Neuronal stem cell (in vitro differentiated cells): ENCODE data around the gene POLR1G.

Source experiments
- DNase-seq: peaks from one replicate; pipeline ENCODE4 v3.0.0-alpha.2; 2013; ENCODE audit warnings: low spot score
- H2AFZ ChIP-seq: one replicate; pipeline ENCODE4 v1.6.1; 2013; ENCODE audit warnings: mild to moderate bottlenecking, low read length, inconsistent platforms
- H2AK5ac ChIP-seq: 2 replicates; pipeline ENCODE4 v1.6.1; 2013; ENCODE audit warnings: low read depth, mild to moderate bottlenecking, inconsistent platforms, low read length, moderate library complexity, mixed read lengths
- H2BK120ac ChIP-seq: 2 replicates; pipeline ENCODE4 v1.6.1; 2013; ENCODE audit warnings: low read depth, mild to moderate bottlenecking, inconsistent platforms, low read length, moderate library complexity, mixed read lengths
- H2BK12ac ChIP-seq: one replicate; pipeline ENCODE4 v1.6.1; 2013; ENCODE audit warnings: low read length, inconsistent platforms
- H2BK15ac ChIP-seq: 2 replicates; pipeline ENCODE4 v1.6.1; 2013; ENCODE audit warnings: mild to moderate bottlenecking, low read length, inconsistent platforms, mixed read lengths
- H2BK5ac ChIP-seq: one replicate; pipeline ENCODE4 v1.6.1; 2013; ENCODE audit warnings: inconsistent platforms, mild to moderate bottlenecking, low read length, moderate library complexity
- H3K14ac ChIP-seq: one replicate; pipeline ENCODE4 v1.6.1; 2013; ENCODE audit warnings: low read length, inconsistent platforms
- H3K18ac ChIP-seq: 2 replicates; pipeline ENCODE4 v1.6.1; 2013; ENCODE audit warnings: low read length, inconsistent platforms
- H3K23ac ChIP-seq: 2 replicates; pipeline ENCODE4 v1.6.1; 2013; ENCODE audit warnings: low read depth, mild to moderate bottlenecking, mixed read lengths, low read length, inconsistent platforms; ENCODE audit not compliant: poor library complexity
- H3K27ac ChIP-seq: replicated peaks from 3 replicates; pipeline ENCODE4 v1.5.1; 2013; ENCODE audit warnings: low read length, inconsistent platforms
- H3K27me3 ChIP-seq, 3 experiments: 2 replicates each; pipeline ENCODE4 v1.6.1; 2013; ENCODE audit warnings: low read length in 3 of 3, mild to moderate bottlenecking in 2 of 3, inconsistent platforms in 1 of 3, low read depth in 1 of 3, mixed read lengths in 1 of 3, moderate library complexity in 1 of 3; ENCODE audit not compliant: control insufficient read depth in 3 of 3, insufficient read depth in 3 of 3
- H3K36me3 ChIP-seq, 2 donors: replicated peaks in 1 of 2; 2 replicates each; pipeline ENCODE4 v1.6.1; 2013; ENCODE audit warnings: low read length in 2 of 2; ENCODE audit not compliant: control insufficient read depth in 2 of 2, insufficient read depth in 2 of 2
- H3K4ac ChIP-seq: 2 replicates; pipeline ENCODE4 v1.6.1; 2013; ENCODE audit warnings: inconsistent platforms, mild to moderate bottlenecking, low read length, moderate library complexity
- H3K4me1 ChIP-seq, 2 donors: 1 replicate in 1 of 2; 2 replicates in 1 of 2; pipeline ENCODE4 v1.6.1; 2013; ENCODE audit warnings: low read length in 2 of 2, low read depth in 1 of 2; ENCODE audit not compliant: control insufficient read depth in 2 of 2, insufficient read depth in 1 of 2
- H3K4me2 ChIP-seq: one replicate; pipeline ENCODE4 v1.6.1; 2013; ENCODE audit warnings: mild to moderate bottlenecking, low read length, inconsistent platforms; ENCODE audit not compliant: insufficient read depth, poor library complexity, severe bottlenecking
- H3K4me3 ChIP-seq, 2 donors: 2 replicates each; pipeline ENCODE4 v1.5.1; 2013; ENCODE audit warnings: low read length in 2 of 2, mild to moderate bottlenecking in 2 of 2, inconsistent platforms in 1 of 2, moderate library complexity in 1 of 2
- H3K79me1 ChIP-seq: one replicate; pipeline ENCODE4 v1.6.1; 2013; ENCODE audit warnings: low read depth, mild to moderate bottlenecking, inconsistent platforms, low read length, moderate library complexity
- H3K9ac ChIP-seq: one replicate; pipeline ENCODE4 v1.6.1; 2013; ENCODE audit warnings: mild to moderate bottlenecking, low read depth, low read length, inconsistent platforms; ENCODE audit not compliant: poor library complexity
- H3K9me3 ChIP-seq, 2 donors: replicated peaks in 1 of 2; 2 replicates each; pipeline versions ENCODE3 to v1.6.1; 2013; ENCODE audit warnings: low read length in 2 of 2, mild to moderate bottlenecking in 2 of 2, inconsistent platforms in 1 of 2, low read depth in 1 of 2, mixed read lengths in 1 of 2, moderate library complexity in 1 of 2; ENCODE audit not compliant: control insufficient read depth in 2 of 2, insufficient read depth in 1 of 2
- H4K8ac ChIP-seq: one replicate; pipeline ENCODE4 v1.6.1; 2013; ENCODE audit warnings: low read depth, mild to moderate bottlenecking, inconsistent platforms, low read length, moderate library complexity
- H4K91ac ChIP-seq: one replicate; pipeline ENCODE4 v1.6.1; 2013; ENCODE audit warnings: low read length, low read depth, mild to moderate bottlenecking, inconsistent platforms; ENCODE audit not compliant: poor library complexity
- WGBS, 2 donors: extraction: QIAGEN DNeasy Blood & Tissue Kit; methylation state at CpG; one replicate each; pipeline ENCODE4 v1.1.7; 2013; ENCODE audit warnings: missing lambda C conversion rate in 2 of 2, mixed read lengths in 1 of 2; ENCODE audit not compliant: insufficient read length in 2 of 2, insufficient replicate concordance in 1 of 2; ENCODE audit errors: extremely low coverage in 2 of 2; 5-methylcytosine and 5-hydroxymethylcytosine counted together

The POLR1G gene

GRCh38 chr19:45418802-45419201 is 12.4 kb downstream of the POLR1G start:
- peaks cover 35 to 77% of the 10 kb centered on the region in 2 donors for H3K36me3 ChIP-seq
- no peak overlapping the region for H2AK5ac ChIP-seq
- H4K8ac ChIP-seq, result no peak overlapping the region
- no peak overlapping the region for H3K4me3 ChIP-seq
- no peak overlapping the region for H3K14ac ChIP-seq
- H3K79me1 ChIP-seq, result peaks cover 4% of the 10 kb centered on the region
- H2BK120ac ChIP-seq, result no peak overlapping the region
- no peak overlapping the region for H2BK12ac ChIP-seq
- H2BK5ac ChIP-seq, result no peak overlapping the region
- no CpG with 5 or more reads among the region's 9 CpGs for WGBS, 2 donors
- no peak overlapping the region for H2AFZ ChIP-seq
- H3K18ac ChIP-seq, result no peak overlapping the region
- H3K4me2 ChIP-seq, result no peak overlapping the region
- no peak overlapping the region for H4K91ac ChIP-seq
- no peak overlapping the region for H2BK15ac ChIP-seq
- no peak overlapping the region for H3K4ac ChIP-seq
- no peak overlapping the region for H3K27ac ChIP-seq
- H3K27me3 ChIP-seq, result no peaks in the 10 kb centered on the region
- DNase-seq, result no peak
- no peak overlapping the region for H3K23ac ChIP-seq
- H3K9me3 ChIP-seq, result no peaks in the 10 kb centered on the region
- H3K4me1 ChIP-seq, result peaks cover 4 to 5% of the 10 kb centered on the region in 2 donors
- H3K9ac ChIP-seq, result no peak overlapping the region

- no peak overlapping the region for H3K4me2 ChIP-seq
- no peaks in the 10 kb centered on the region for H3K9me3 ChIP-seq
- no peak overlapping the region for H3K14ac ChIP-seq
- H2BK120ac ChIP-seq, result no peak overlapping the region
- no peak overlapping the region for H2BK5ac ChIP-seq
- no peak overlapping the region for H4K91ac ChIP-seq
- DNase-seq, result no peak
- WGBS, 2 donors, result no CpG with 5 or more reads among the region's 4 CpGs
- no peak overlapping the region for H2AK5ac ChIP-seq
- H3K4me1 ChIP-seq, result peaks cover 6 to 10% of the 10 kb centered on the region in 2 donors
- no peak overlapping the region for H4K8ac ChIP-seq
- H3K79me1 ChIP-seq, result peaks cover 4% of the 10 kb centered on the region
- no peak overlapping the region for H2BK12ac ChIP-seq
- no peak overlapping the region for H3K27ac ChIP-seq
- H3K23ac ChIP-seq, result no peak overlapping the region
- H2BK15ac ChIP-seq, result no peak overlapping the region
- no peak overlapping the region for H3K4me3 ChIP-seq
- no peak overlapping the region for H2AFZ ChIP-seq
- no peak overlapping the region for H3K4ac ChIP-seq
- H3K9ac ChIP-seq, result no peak overlapping the region
- no peak overlapping the region for H3K18ac ChIP-seq
- H3K27me3 ChIP-seq, result no peaks in the 10 kb centered on the region
- H3K36me3 ChIP-seq, result peaks cover 31 to 71% of the 10 kb centered on the region in 2 donors
Observed at GRCh38 chr19:45419396-45419795, 13.0 kb downstream of the POLR1G start.

GRCh38 chr19:45419895-45420294 is 13.5 kb downstream of the POLR1G start:
- no CpG with 5 or more reads among the region's 3 CpGs for WGBS, 2 donors
- peaks cover 6 to 10% of the 10 kb centered on the region in 2 donors for H3K4me1 ChIP-seq
- H2BK15ac ChIP-seq, result no peak overlapping the region
- H3K79me1 ChIP-seq, result peaks cover 4% of the 10 kb centered on the region
- H3K4me3 ChIP-seq, result no peak overlapping the region
- no peaks in the 10 kb centered on the region for H3K27me3 ChIP-seq
- H3K9me3 ChIP-seq, result no peaks in the 10 kb centered on the region
- H4K91ac ChIP-seq, result no peak overlapping the region
- no peak overlapping the region for H4K8ac ChIP-seq
- H3K23ac ChIP-seq, result no peak overlapping the region
- H3K14ac ChIP-seq, result no peak overlapping the region
- DNase-seq, result no peak
- H2AK5ac ChIP-seq, result no peak overlapping the region
- no peak overlapping the region for H3K18ac ChIP-seq
- H3K9ac ChIP-seq, result no peak overlapping the region
- no peak overlapping the region for H2BK12ac ChIP-seq
- H2BK5ac ChIP-seq, result no peak overlapping the region
- peaks cover 26 to 66% of the 10 kb centered on the region in 2 donors for H3K36me3 ChIP-seq
- no peak overlapping the region for H3K27ac ChIP-seq
- no peak overlapping the region for H2AFZ ChIP-seq
- no peak overlapping the region for H2BK120ac ChIP-seq
- no peak overlapping the region for H3K4me2 ChIP-seq
- H3K4ac ChIP-seq, result no peak overlapping the region

- Histone ChIP-seq H3K23ac (no peak overlapping the region), H3K27ac (no peak overlapping the region), H3K18ac (no peak overlapping the region), H3K9ac (no peak overlapping the region), H2BK15ac (no peak overlapping the region), H3K36me3 (peaks cover 26 to 65% of the 10 kb centered on the region in 2 donors), H3K27me3 (no peaks in the 10 kb centered on the region), H2BK12ac (no peak overlapping the region), H3K4me1 (peaks cover 6 to 10% of the 10 kb centered on the region in 2 donors), H2BK5ac (no peak overlapping the region), H3K14ac (no peak overlapping the region), H3K4me3 (no peak overlapping the region), H3K4ac (no peak overlapping the region), H3K9me3 (no peaks in the 10 kb centered on the region), H2BK120ac (no peak overlapping the region), H4K8ac (no peak overlapping the region), H2AFZ (no peak overlapping the region), H2AK5ac (no peak overlapping the region), H3K4me2 (no peak overlapping the region), H4K91ac (no peak overlapping the region), H3K79me1 (peaks cover 4% of the 10 kb centered on the region)
- WGBS, 2 donors, result no CpG with 5 or more reads among the region's 10 CpGs
- DNase-seq, result no peak
Observed at GRCh38 chr19:45420356-45420755, 13.9 kb downstream of the POLR1G start.
